Nephron progenitor cell (in vitro differentiated cells): ENCODE results near the gene SERPINB5.

Source experiments
- DNase-seq: peaks from one replicate; pipeline ENCODE4 v3.0.0; 2021
- H3K27ac Mint-ChIP-seq: 2 replicates; pipeline ENCODE4 v1.8.0; 2021; ENCODE audit warnings: mild to moderate bottlenecking, moderate library complexity, mixed read lengths
- H3K27me3 Mint-ChIP-seq: 2 replicates; pipeline ENCODE4 v1.8.0; 2021; ENCODE audit warnings: mild to moderate bottlenecking, low read depth, mixed read lengths; ENCODE audit not compliant: poor library complexity
- H3K36me3 Mint-ChIP-seq: 2 replicates; pipeline ENCODE4 v1.8.0; 2021; ENCODE audit warnings: low read depth, mixed read lengths
- H3K4me1 Mint-ChIP-seq: 2 replicates; pipeline ENCODE4 v1.8.0; 2021; ENCODE audit warnings: mixed read lengths
- H3K4me3 Mint-ChIP-seq: 2 replicates; pipeline ENCODE4 v1.8.0; 2021; ENCODE audit warnings: mild to moderate bottlenecking, moderate library complexity, mixed read lengths
- H3K9me3 Mint-ChIP-seq: 2 replicates; pipeline ENCODE4 v1.8.0; 2021; ENCODE audit warnings: mild to moderate bottlenecking, moderate library complexity, mixed read lengths
- CTCF ChIP-seq: fragments of 200-600 bp; sonication (generic); IDR thresholded peaks from 2 replicates; pipeline ENCODE4 v1.5.0; 2021; ENCODE audit warnings: antibody characterized with exemption

SERPINB5 gene

GRCh38 chr18:63506336-63506646, 29.5 kb downstream of the SERPINB5 start:
- no peak for TF ChIP-seq CTCF
- DNase-seq = no peak
- H3K36me3 Mint-ChIP-seq = no peaks in the 10 kb centered on the region
- no peak overlapping the region for H3K4me3 Mint-ChIP-seq
- H3K27me3 Mint-ChIP-seq = peaks cover 7% of the 10 kb centered on the region
- no peaks in the 10 kb centered on the region for H3K9me3 Mint-ChIP-seq
- H3K4me1 Mint-ChIP-seq = peaks cover 18% of the 10 kb centered on the region
- peak overlapping the region; percentile 63 for H3K27ac Mint-ChIP-seq

- H3K27ac Mint-ChIP-seq = no peak overlapping the region
Measured at GRCh38 chr18:63508596-63508995, 31.8 kb downstream of the SERPINB5 start.

GRCh38 chr18:63511285-63511684, 34.5 kb downstream of the SERPINB5 start:
- TF ChIP-seq CTCF = peak; percentile 67
- H3K9me3 Mint-ChIP-seq = no peaks in the 10 kb centered on the region
- no peak overlapping the region for H3K4me3 Mint-ChIP-seq
- peak; percentile 41 for DNase-seq
- no peaks in the 10 kb centered on the region for H3K36me3 Mint-ChIP-seq
- H3K4me1 Mint-ChIP-seq = peaks cover 24% of the 10 kb centered on the region
- H3K27me3 Mint-ChIP-seq = peaks cover 45% of the 10 kb centered on the region
- no peak overlapping the region for H3K27ac Mint-ChIP-seq

More at GRCh38 chr18:63508596-63508995, 31.8 kb downstream of the SERPINB5 start:
- no peaks in the 10 kb centered on the region for H3K36me3 Mint-ChIP-seq
- H3K9me3 Mint-ChIP-seq = no peaks in the 10 kb centered on the region
- peaks cover 30% of the 10 kb centered on the region for H3K27me3 Mint-ChIP-seq
- H3K4me3 Mint-ChIP-seq = no peak overlapping the region
- H3K4me1 Mint-ChIP-seq = peaks cover 27% of the 10 kb centered on the region
- TF ChIP-seq CTCF = no peak
- no peak for DNase-seq

- Mint-ChIP-seq H3K27ac (no peak overlapping the region), H3K4me3 (no peak overlapping the region), H3K36me3 (no peaks in the 10 kb centered on the region), H3K27me3 (peaks cover 43% of the 10 kb centered on the region), H3K9me3 (no peaks in the 10 kb centered on the region), H3K4me1 (peaks cover 27% of the 10 kb centered on the region)
- DNase-seq = no peak
- no peak for TF ChIP-seq CTCF
Measured at GRCh38 chr18:63514326-63514725, 37.6 kb downstream of the SERPINB5 start.

- H3K4me1 Mint-ChIP-seq = peaks cover 27% of the 10 kb centered on the region
- no peak overlapping the region for H3K27ac Mint-ChIP-seq
- H3K4me3 Mint-ChIP-seq = no peak overlapping the region
- peaks cover 43% of the 10 kb centered on the region for H3K27me3 Mint-ChIP-seq
- TF ChIP-seq CTCF = peak; percentile 21
- H3K9me3 Mint-ChIP-seq = no peaks in the 10 kb centered on the region
- DNase-seq = no peak
- no peaks in the 10 kb centered on the region for H3K36me3 Mint-ChIP-seq
Measured at GRCh38 chr18:63514888-63515678, 38.3 kb downstream of the SERPINB5 start.

- TF ChIP-seq CTCF = no peak
- H3K9me3 Mint-ChIP-seq = no peaks in the 10 kb centered on the region
- H3K27ac Mint-ChIP-seq = no peak overlapping the region
- H3K4me1 Mint-ChIP-seq = peaks cover 27% of the 10 kb centered on the region
- H3K36me3 Mint-ChIP-seq = no peaks in the 10 kb centered on the region
- DNase-seq = no peak
- no peak overlapping the region for H3K4me3 Mint-ChIP-seq
- H3K27me3 Mint-ChIP-seq = peaks cover 43% of the 10 kb centered on the region
Measured at GRCh38 chr18:63515801-63516200, 39.0 kb downstream of the SERPINB5 start.
